Astrocyte (in vitro differentiated cells and primary cell): ENCODE results near the gene TUG1. TPM values are rescaled to one million over a fixed set of nuclear protein-coding genes. Genes with fewer than 3 reads are reported as not detected.

Experiments used
- DNase-seq: peaks from one replicate; pipeline ENCODE4 v3.0.0-alpha.2; 2010; ENCODE audit warnings: low read depth
- FAIRE-seq: peaks from 2 replicates; lab custom pipeline; 2011; peaks lifted over from hg19 to GRCh38; lab: Jason Lieb, UNC
- H2AFZ ChIP-seq: 2 replicates; pipeline ENCODE4 v1.6.0; 2012; ENCODE audit warnings: low read depth, low read length, inconsistent platforms
- H3K27ac ChIP-seq: 2 replicates; pipeline ENCODE4 v1.5.1; 2011; ENCODE audit warnings: low read depth, low read length, inconsistent platforms
- H3K27me3 ChIP-seq: 2 replicates; pipeline ENCODE4 v1.6.0; 2011; ENCODE audit warnings: low read length, inconsistent platforms; ENCODE audit not compliant: insufficient read depth
- H3K36me3 ChIP-seq: 2 replicates; pipeline ENCODE4 v1.5.1; 2011; ENCODE audit warnings: low read length, inconsistent platforms; ENCODE audit not compliant: insufficient read depth
- H3K4me1 ChIP-seq: 2 replicates; pipeline ENCODE4 v1.5.1; 2011; ENCODE audit warnings: low read length, inconsistent platforms; ENCODE audit not compliant: insufficient read depth
- H3K4me2 ChIP-seq: 2 replicates; pipeline ENCODE4 v1.6.0; 2012; ENCODE audit warnings: low read length, inconsistent platforms
- H3K4me3 ChIP-seq: 2 replicates; pipeline ENCODE4 v1.5.1; 2011; ENCODE audit warnings: low read depth, mild to moderate bottlenecking, low read length, inconsistent platforms; ENCODE audit not compliant: insufficient read depth
- H3K79me2 ChIP-seq: 2 replicates; pipeline ENCODE4 v1.6.0; 2012; ENCODE audit warnings: mild to moderate bottlenecking, low read length, inconsistent platforms; ENCODE audit not compliant: insufficient read depth
- H3K9ac ChIP-seq: 2 replicates; pipeline ENCODE4 v1.6.0; 2012; ENCODE audit warnings: mild to moderate bottlenecking, low read length, inconsistent platforms
- H3K9me3 ChIP-seq: 2 replicates; pipeline ENCODE4 v1.5.1; 2012; ENCODE audit warnings: low read depth, mild to moderate bottlenecking, low read length, inconsistent platforms; ENCODE audit not compliant: insufficient read depth
- H4K20me1 ChIP-seq: 2 replicates; pipeline ENCODE4 v1.6.0; 2012; ENCODE audit warnings: low read length, inconsistent platforms; ENCODE audit not compliant: insufficient read depth
- H3K27ac Mint-ChIP-seq: one replicate; pipeline ENCODE4 v1.8.0; 2021; ENCODE audit warnings: mild to moderate bottlenecking, mixed read lengths; ENCODE audit not compliant: unreplicated experiment
- H3K27me3 Mint-ChIP-seq: one replicate; pipeline ENCODE4 v1.8.0; 2021; ENCODE audit warnings: low read depth, mixed read lengths; ENCODE audit not compliant: unreplicated experiment
- H3K36me3 Mint-ChIP-seq: one replicate; pipeline ENCODE4 v1.8.0; 2021; ENCODE audit warnings: low read depth, mixed read lengths; ENCODE audit not compliant: unreplicated experiment
- H3K4me1 Mint-ChIP-seq: one replicate; pipeline ENCODE4 v1.8.0; 2021; ENCODE audit warnings: low read depth, mixed read lengths; ENCODE audit not compliant: unreplicated experiment
- H3K4me3 Mint-ChIP-seq: one replicate; pipeline ENCODE4 v1.8.0; 2021; ENCODE audit warnings: mild to moderate bottlenecking, moderate library complexity, mixed read lengths; ENCODE audit not compliant: unreplicated experiment
- H3K9me3 Mint-ChIP-seq: one replicate; pipeline ENCODE4 v1.8.0; 2021; ENCODE audit warnings: mild to moderate bottlenecking, mixed read lengths; ENCODE audit not compliant: unreplicated experiment
- EZH2 ChIP-seq: IDR thresholded peaks from 2 replicates; pipeline ENCODE4 v1.6.1; 2012; ENCODE audit warnings: mild to moderate bottlenecking, low read length, inconsistent platforms; ENCODE audit not compliant: insufficient read depth
- total RNA-seq: library from RNA; stranded (reverse); gene quantifications from 2 replicates; pipeline ENCODE4 v1.2.1, GENCODE V29; 2021
- TF ChIP-seq, protein P1 (sequence below): IDR thresholded peaks from 2 replicates; pipeline ENCODE4 v1.5.1; 2011; ENCODE audit warnings: low read depth, mild to moderate bottlenecking, inconsistent platforms, low read length, moderate library complexity; ENCODE audit not compliant: insufficient read depth

Gene TUG1
- total RNA-seq, 1 donor from 2014 or later = 107 TPM

DNA sequence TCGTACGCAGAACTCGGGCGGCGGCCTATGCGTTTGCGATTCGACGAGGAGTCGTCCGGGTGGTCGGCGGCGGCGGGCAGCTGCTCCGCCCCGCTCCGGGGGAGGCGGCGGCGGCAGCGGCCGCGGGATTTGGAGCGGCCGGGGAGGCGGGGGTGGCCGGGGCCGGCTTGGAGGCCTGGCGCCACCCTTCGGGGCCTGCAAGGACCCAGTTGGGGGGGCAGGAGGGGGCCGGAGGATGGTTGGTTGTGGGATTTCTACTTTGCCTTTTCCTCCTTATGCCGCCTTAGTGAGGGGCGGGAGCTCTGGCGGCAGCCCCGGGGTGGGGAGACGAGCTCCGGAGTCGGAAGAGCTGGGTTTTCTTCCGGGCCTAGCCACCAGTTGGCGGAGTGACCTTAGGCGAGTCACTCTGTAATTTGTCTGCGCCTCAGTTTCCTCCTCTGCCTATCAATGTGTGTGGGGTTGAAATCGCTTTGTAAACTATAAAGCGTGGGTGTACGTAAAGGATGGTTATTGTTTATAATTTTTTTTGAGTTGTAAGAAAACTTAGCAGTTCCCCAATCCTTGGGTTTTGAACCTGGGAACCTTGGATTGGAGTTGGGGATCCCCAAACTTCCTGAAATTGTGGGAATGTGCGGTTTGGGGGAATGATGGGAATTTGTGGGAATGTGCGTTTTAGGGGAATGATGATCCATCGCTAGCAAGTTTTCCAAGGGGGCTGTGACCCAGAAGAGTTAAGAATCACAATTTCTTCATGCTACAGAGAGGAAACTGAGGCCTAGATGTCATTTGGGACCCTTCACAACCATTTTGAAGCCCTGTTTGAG lies 679 bp downstream of the TUG1 start:
- Histone ChIP-seq H3K36me3 (peaks cover 30% of the 10 kb centered on the region), H3K9ac (peak overlapping the region; percentile 91), H3K27ac (peak overlapping the region; percentile 93), H3K4me2 (peak overlapping the region; percentile 93), H3K4me1 (peaks cover 13% of the 10 kb centered on the region), H3K27me3 (no peaks in the 10 kb centered on the region), H3K9me3 (no peaks in the 10 kb centered on the region), H3K79me2 (peaks cover 94% of the 10 kb centered on the region), H4K20me1 (peaks cover 62% of the 10 kb centered on the region), H3K4me3 (peak overlapping the region; percentile 90), H2AFZ (peak overlapping the region; percentile 72)
- FAIRE-seq (no peak), DNase-seq (peak; percentile 31)
- H3K36me3 Mint-ChIP-seq = peaks cover 34% of the 10 kb centered on the region
- H3K27me3 Mint-ChIP-seq = no peaks in the 10 kb centered on the region
- peak overlapping the region; percentile 90 for H3K4me3 Mint-ChIP-seq
- TF ChIP-seq, protein P1, sequence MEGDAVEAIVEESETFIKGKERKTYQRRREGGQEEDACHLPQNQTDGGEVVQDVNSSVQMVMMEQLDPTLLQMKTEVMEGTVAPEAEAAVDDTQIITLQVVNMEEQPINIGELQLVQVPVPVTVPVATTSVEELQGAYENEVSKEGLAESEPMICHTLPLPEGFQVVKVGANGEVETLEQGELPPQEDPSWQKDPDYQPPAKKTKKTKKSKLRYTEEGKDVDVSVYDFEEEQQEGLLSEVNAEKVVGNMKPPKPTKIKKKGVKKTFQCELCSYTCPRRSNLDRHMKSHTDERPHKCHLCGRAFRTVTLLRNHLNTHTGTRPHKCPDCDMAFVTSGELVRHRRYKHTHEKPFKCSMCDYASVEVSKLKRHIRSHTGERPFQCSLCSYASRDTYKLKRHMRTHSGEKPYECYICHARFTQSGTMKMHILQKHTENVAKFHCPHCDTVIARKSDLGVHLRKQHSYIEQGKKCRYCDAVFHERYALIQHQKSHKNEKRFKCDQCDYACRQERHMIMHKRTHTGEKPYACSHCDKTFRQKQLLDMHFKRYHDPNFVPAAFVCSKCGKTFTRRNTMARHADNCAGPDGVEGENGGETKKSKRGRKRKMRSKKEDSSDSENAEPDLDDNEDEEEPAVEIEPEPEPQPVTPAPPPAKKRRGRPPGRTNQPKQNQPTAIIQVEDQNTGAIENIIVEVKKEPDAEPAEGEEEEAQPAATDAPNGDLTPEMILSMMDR = no peak
- TF ChIP-seq EZH2 = no peak
- peaks cover 31% of the 10 kb centered on the region for H3K4me1 Mint-ChIP-seq
- peak overlapping the region; percentile 75 for H3K27ac Mint-ChIP-seq
- peaks cover 5% of the 10 kb centered on the region for H3K9me3 Mint-ChIP-seq

- no peak for FAIRE-seq
- peak overlapping the region; percentile 91 for H3K9ac ChIP-seq
- Mint-ChIP-seq H3K4me3 (peak overlapping the region; percentile 90), H3K27ac (peak overlapping the region; percentile 75), H3K9me3 (peaks cover 7% of the 10 kb centered on the region), H3K27me3 (no peaks in the 10 kb centered on the region), H3K36me3 (peaks cover 38% of the 10 kb centered on the region), H3K4me1 (peaks cover 31% of the 10 kb centered on the region)
- H2AFZ ChIP-seq = no peak overlapping the region
- TF ChIP-seq EZH2 = no peak
- TF ChIP-seq, protein P1 = no peak
- H3K27me3 ChIP-seq = no peaks in the 10 kb centered on the region
- peaks cover 13% of the 10 kb centered on the region for H3K4me1 ChIP-seq
- peak overlapping the region; percentile 93 for H3K4me2 ChIP-seq
- no peak for DNase-seq
- H3K36me3 ChIP-seq = peaks cover 36% of the 10 kb centered on the region
- H3K79me2 ChIP-seq = peaks cover 94% of the 10 kb centered on the region
- no peaks in the 10 kb centered on the region for H3K9me3 ChIP-seq
- peaks cover 64% of the 10 kb centered on the region for H4K20me1 ChIP-seq
- peak overlapping the region; percentile 90 for H3K4me3 ChIP-seq
- H3K27ac ChIP-seq = peak overlapping the region; percentile 93
Measured at GRCh38 chr22:30970356-30970746, 1.3 kb downstream of the TUG1 start.

GRCh38 chr22:30978304-30978962 lies 9.4 kb downstream of the TUG1 start:
- Histone ChIP-seq H2AFZ (no peak overlapping the region), H4K20me1 (peaks cover 63% of the 10 kb centered on the region), H3K27ac (no peak overlapping the region), H3K9ac (no peak overlapping the region), H3K79me2 (peaks cover 33% of the 10 kb centered on the region), H3K27me3 (no peaks in the 10 kb centered on the region), H3K4me2 (no peak overlapping the region), H3K4me1 (no peaks in the 10 kb centered on the region), H3K9me3 (no peaks in the 10 kb centered on the region), H3K36me3 (peaks cover 31% of the 10 kb centered on the region), H3K4me3 (no peak overlapping the region)
- peak; percentile 53 for DNase-seq
- Mint-ChIP-seq H3K27me3 (no peaks in the 10 kb centered on the region), H3K9me3 (peaks cover 19% of the 10 kb centered on the region), H3K4me1 (peaks cover 7% of the 10 kb centered on the region), H3K36me3 (peaks cover 46% of the 10 kb centered on the region), H3K27ac (no peak overlapping the region), H3K4me3 (no peak overlapping the region)
- no peak for TF ChIP-seq EZH2
- TF ChIP-seq, protein P1 = no peak
- no peak for FAIRE-seq
